ENCODE data around the gene SDK2.

The SDK2 gene

GRCh38 chr17:73352261-73352660 is 292.0 kb downstream of the SDK2 start:
- no peak for DNase-seq

- no peak for DNase-seq
These were observed 292.5 kb downstream of the SDK2 start for GRCh38 chr17:73351764-73352163.

DNA sequence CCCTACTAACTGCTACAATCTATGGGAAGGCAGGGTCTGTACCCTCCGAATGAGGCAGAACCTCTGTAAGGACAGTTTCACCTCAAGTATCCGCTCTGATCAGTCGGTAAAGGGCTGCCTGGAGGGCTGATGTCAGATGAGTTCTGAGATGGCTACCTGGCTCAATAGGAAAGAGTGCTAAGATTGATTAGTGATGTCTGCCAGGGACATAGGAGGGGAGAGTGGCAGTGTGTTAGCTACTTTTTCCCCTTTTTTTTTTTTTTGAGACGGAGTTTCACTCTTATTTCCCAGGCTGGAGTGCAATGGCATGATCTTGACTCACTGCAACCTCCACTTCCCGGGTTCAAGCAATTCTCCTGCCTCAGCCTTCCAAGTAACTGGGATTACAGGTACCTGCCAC is 293.4 kb downstream of the SDK2 start:
- DNase-seq: no peak

DNA sequence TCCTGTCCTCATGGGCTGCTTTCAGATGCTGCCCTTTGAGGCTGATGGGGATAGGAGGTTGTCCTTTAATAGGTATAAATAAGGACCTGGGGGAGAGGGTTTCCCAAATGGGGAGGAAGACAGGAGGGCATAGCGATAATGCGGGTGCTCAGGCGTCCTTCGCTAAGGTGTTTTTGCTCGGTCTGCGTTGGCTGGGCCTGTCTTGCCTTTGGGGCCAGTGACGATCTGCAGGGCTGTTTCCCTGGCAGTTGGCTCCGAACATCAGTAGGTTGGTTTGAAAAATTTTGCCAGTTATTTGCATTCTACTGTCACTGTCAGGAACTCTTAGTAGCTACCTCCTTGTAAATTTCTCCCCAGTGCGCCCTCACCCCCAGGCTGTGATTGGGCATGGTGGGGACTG is 294.6 kb downstream of the SDK2 start:
- DNase-seq: no peak

DNA sequence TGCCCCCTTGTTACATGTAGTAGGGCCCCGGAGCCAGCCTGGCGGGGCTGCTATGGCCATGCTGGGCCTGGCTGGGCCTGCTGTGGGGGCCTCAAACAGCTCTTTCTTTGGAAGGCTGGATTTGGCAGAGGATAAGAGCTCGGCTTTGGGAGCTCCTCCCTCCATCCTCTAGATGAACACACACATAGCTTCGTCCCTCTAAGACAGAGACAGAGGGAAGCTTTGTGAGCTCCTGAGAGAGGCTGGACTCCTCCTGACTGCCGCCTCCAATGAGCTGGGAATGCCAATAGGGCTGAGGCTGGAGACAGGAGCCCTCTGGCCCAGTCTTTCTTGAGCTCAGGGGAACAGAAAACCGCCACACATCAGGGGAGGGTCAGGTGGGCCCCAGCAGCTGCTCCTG is 295.1 kb downstream of the SDK2 start:
- no peak for DNase-seq

DNA sequence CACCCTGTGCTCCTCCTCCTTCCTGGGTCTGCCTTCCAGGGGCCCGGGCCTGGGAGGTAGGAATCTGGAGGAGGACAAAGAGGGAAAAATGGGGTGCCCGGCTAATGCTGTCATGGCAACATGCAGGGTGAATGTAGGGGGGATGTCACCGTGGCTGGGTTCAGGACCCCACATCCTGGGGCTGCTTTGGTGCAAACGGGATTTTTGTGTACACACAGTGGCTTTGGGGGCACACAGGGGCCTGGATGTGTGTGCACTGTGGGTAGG is 295.5 kb downstream of the SDK2 start:
- no peak for DNase-seq

DNA sequence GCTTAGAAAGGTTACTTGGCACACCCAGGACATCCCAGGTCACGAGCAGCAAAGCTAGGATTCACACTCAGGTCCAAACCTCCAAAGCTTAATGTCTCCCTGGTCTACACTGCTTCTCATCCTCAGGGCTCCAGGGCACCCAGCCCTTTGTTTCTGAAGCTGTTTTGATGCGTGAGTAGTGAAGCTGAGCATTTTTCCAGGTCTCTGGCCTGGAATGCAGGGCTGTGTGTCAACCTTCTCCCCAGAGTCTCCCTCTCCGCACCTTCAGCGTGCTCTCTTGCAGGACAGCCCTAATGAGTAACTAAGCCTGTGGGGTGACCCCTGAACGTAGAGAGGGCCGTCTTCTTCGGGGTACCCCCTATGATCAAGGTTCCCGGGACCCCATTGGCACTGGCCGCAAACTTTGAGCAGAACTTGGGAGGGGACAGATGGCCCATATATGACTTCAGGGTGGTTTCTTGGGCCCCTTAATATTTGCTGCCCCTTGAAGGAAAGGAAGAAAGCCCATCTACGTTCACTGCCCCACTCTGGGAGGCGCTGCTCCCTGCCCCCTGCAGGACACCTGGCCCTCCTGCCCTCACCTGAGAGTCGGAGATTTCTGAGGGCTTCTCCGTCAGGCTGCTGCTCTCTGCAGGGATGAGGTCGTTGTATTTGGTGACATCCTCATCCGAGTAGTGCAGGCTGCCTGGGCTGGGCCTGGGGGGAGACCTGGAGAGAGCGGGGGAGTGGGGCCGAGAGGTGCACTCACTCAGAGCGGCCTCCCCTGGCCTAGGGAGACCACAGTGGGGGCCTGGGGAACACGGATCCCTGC is 296.0 kb downstream of the SDK2 start:
- DNase-seq: no peak

DNA sequence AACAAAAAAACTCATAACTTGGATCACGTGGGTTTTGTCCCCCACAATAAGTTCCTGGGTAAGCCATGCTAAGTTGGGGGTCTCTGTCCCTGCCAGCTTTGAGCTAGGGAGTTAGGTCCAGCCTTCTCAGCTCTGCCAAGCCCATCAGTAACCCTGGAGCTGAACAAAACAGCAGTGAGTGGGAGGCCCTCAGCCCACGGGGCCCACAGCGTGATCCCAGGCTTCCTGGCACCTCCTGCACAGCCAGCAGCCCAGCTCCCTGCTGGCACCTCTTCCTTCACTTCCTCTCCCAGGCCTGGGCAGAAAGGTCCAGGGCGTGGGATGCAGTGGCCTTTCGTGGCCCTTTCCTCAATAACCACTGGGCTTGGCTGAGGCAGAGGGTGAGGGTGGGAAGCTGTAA is 296.9 kb downstream of the SDK2 start:
- no peak for DNase-seq

GRCh38 chr17:73346501-73347162 is 297.6 kb downstream of the SDK2 start:
- DNase-seq: no peak

GRCh38 chr17:73343739-73344454 is 300.3 kb downstream of the SDK2 start:
- DNase-seq: no peak

GRCh38 chr17:73343168-73343634 is 301.0 kb downstream of the SDK2 start:
- DNase-seq: no peak

- DNase-seq: no peak
These were observed 301.6 kb downstream of the SDK2 start for GRCh38 chr17:73342541-73343167.

DNA sequence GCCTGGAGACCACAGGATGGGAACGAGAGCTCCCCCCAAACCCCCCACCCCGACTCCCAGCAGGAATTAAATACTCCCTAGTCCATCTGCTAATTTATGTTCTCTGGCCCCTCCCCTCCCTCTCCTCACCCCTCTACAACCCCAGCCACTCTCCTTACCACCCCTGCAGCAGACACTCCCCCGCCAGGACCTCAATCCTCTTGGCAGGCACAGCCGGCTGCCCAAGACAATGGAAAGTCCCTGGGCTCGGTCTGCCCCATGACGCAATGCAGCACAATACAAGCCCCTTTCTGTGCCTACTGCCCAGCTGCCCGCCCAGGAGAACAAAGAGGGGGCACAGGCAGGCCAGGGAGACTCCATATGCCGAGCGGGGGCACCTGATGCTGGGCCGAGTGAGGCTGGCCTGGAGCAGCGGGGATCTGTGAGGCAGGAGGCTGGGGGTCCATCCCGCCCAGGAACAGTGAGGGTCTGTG is 302.2 kb downstream of the SDK2 start:
- DNase-seq: no peak

DNA sequence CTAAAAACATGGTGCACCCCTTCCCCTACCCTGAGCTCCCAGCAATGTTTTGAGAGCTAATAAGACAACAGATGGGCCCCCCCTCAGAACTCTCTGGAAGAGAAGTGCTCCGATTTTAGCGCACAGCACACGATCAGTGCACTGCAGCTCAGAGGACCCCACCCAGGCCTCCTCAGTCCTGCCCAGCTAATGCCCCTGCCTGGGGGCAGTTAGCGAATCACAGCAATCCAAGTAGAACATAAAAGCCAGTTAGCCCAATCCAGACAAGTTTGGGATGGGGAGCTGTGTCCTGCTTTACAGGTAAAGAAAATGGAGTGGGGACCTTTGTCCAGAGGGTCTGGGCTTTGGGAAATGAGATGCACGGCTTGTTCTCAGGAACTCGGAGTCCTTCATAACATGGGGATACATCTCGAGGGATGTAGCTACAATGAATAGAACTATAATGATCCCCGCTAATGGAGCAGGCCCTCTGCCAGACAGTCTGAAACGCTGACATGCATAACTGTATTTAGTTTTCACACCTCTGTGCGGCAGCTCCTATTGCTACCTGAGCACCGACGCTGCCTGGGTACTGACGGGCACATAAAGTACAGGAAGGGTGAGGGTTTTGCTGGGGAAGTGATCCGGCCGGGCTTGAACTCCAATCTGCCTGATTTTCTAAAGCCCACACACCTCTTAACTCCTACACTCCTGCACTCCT is 302.7 kb downstream of the SDK2 start:
- no peak for DNase-seq

DNA sequence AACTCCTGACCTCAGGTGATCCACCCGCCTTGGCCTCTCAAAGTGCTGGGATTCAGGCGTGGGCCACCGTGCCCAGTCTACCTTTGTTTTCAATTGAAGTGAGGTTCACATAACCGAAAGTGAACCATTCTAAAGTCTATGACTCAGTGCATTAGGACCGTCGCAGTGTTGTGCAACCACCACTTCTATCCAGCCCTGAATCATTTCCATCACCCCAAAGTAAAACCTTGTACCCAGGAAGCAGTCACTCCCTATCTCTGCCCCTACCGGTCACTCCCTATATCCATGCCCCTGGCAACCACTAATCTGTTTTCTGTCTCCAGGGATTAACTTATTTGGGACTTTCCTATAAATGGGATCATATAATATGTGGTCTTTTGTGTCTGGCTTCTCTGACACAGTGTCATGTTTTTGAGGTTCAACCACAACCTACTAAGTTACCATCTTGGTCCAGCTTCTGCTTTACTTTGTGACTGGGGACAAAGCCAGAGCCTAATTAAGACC is 304.1 kb downstream of the SDK2 start:
- DNase-seq: no peak

DNA sequence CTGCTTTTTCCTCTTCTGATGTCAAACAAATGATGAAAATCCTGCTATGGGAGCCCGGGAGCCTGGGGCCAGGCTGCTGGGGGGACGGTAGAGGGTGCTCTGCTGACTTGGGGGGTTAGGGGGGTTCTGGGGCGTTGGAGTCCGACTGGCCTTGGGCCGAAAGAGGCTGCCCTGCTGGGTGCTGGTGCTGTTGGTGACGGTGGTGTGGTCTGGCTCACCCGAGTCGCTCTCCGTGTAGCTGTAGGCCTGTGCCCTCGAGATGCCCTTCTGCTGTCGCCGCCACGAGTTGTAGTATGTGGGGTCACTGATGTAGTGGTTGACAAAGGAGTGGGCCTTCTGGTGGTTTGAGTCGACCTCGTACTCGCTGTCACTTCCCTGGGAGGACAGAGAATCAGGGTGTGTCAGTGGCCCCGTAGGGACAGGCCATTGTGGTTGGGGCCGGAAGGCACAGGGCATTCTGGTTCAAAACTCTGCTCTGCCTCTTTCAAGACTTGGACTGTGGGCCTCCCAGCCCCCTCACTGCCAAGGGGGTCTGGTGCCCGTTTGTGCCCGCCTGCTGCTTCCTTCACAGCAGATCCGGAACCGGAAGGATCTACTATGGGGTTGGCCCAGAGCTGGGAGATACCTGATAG is 305.6 kb downstream of the SDK2 start:
- DNase-seq: no peak

- DNase-seq: no peak
These were observed 306.2 kb downstream of the SDK2 start for GRCh38 chr17:73338050-73338521.

DNA sequence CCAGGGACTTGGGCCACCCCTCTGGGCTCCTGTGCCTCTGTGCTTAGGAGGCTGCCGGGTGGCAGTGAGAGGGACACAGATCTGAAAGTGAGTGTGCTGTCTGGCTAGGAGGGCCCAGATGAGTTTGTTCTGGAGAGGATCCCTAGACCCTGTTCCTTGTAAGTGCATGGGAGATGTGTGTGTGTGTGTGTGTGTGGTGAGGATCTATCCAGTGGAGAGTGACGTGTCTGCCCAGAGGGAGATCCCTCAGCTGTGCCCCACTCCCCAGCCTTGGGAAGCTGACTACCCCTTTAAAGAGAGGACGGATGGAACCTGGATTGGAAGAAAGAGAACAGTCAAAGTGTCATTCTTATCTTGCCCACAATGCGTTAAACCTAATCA is 306.9 kb downstream of the SDK2 start:
- no peak for DNase-seq

DNA sequence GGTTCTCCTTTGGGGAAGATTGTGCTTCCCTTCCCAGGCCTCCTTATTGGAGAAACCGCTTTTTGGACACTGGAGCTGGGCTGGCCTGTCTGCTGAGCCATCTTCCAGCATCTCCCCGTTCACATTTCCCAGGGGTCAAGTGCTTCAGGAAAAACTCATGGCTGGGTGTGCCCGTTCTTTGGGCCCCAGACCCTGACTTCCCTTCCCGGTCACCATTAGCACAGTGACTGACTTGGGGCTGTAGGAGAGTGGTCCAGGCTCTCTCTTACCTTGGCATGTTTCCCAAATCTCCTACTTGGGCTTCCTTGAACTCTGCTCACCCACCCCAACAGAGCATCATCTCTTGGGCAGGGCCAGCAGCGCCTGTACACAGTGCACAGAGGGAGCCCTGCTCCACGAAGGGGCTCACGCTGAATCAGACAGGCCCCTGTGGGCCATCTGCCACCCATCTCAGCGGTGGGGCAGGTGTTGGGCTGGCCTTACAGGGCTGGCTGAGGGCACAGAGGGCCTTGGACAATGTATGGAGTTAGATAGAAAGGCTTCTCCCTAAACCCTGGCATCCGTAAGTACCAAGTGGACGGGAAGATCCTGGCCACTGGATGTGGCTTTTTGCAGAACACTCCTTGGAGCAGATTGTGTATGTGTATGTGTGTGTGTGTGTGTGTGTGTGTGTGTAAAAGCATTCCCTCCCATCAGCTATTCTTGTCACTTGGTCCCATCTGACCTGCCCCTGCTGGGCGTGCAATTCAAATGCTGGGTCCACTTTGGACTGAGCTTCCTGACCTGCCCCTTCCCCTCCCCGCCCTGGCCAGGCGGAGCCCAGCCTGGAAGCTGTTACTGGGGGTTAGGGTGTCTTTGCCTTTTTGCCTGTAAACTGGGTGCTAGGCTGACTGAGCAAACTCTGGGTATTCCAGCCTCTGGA is 307.6 kb downstream of the SDK2 start:
- DNase-seq: no peak

DNA sequence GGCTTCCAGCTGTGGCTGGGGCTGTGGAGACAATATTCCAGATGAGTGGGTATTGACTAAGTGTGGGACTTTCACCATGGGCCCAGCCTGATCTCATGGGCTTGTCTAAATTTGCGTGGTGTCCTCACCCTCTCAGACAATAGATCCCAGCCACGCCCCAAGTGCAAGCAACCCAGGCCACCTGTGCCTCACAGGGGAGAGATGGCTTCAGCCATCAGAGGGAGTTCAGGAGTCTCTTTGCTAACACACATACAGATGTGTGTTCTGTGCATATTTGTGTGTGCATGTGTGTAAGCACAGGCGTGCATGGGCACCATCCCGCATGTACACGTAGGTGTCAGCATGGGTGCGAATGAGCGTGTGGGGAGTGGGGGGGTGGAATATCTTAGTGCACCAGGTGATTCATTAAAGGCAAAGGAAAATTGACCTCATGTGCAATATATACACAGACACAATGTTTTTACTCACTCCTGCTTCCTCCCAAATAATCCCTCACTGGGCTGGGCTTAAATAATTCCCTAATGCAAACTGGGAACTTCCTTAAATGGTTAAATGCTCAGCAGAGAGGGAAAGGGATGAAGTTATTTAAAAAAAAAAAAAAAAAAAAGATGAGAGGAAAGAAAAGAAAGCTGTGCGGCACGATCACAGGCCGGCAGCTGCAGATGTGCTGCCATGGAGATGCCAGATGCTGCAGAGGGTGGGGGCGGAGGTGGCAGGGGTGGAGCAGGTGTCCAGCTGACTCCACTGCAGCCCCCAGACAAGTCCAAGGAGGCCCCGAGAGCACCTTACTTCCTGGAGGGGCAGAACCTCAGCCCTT is 308.4 kb downstream of the SDK2 start:
- no peak for DNase-seq
